Cardiac septum (tissue), 1 donor: ENCODE data around the gene MOSMO. TPM values are rescaled to one million over a fixed set of nuclear protein-coding genes. Genes with fewer than 3 reads are reported as not detected.

Source experiments
- DNase-seq: peaks from one replicate; pipeline ENCODE4 v3.0.0-alpha.2; 2020; ENCODE audit warnings: low spot score
- intact Hi-C: fragments of 100-400 bp; cut with DNase I; formaldehyde crosslinking; loops from one replicate; pipeline ENCODE4 v1.14.0; 2022
- long read RNA-seq: library from polyadenylated mRNA; unstranded; transcript quantifications from one replicate; pipeline ENCODE4 v2.0.0, GENCODE V29; 2021
- total RNA-seq: library from RNA; stranded (reverse); fragmentation: NEBNext Ultra II Directional; extraction: Animal tissue kit (Norgen Biotek cat#: 25700); gene quantifications from one replicate; pipeline ENCODE4 v1.2.1, GENCODE V29; 2021
- donor health status: DM: no; HTN: no; CAD: no.

MOSMO gene
- 11.9 TPM for total RNA-seq
- long read RNA-seq, full-length matches to known transcripts, result 2 of 6 reads
- long read RNA-seq, partial matches to known transcripts, result 0 of 6 reads
- long read RNA-seq, other reads (novel, unspliced or antisense), result 4 of 6 reads

DNA sequence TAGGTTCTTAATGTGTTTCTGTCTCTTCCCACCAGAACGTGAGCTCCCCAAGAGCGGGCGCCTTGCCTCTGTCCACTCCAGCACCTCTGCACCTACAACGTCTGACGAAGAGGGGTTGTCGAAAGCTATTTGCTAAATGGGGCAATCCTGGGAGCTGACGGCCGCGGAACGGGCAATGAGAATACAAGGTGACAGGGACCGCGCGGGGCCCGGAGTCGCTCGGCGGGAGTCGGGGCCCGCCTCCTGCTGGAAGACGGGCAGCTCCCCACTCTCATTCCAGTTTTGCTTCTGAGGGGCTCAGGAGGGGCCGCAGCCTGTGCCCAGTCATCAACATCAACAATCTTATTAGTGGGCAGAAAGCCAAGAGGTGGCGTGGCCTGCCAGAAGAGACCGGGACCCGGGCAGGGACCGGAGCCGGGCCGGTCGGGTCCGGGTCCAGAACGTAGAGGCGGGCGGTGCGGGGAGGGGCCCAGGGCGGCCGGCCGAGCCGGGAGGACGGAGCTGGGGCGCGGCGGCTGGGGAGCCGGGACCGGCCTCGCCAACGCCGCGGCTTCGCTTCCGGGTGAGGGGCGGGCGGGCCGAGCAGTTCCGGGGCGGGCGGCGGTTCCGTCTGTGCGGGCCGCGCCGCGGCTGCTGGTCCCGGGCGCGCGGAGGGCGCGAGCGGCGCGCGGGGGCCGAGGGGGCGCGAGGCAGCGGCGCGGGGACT lies at the start of gene MOSMO:
Gene MOSMO (plus strand): TSS at position 603 of the 706 bp plus-strand sequence. CDS start 191 bp downstream, outside the sequence.
- intact Hi-C loops, result loop anchor here (2.0 kb wide), 1 partner anchor 181 kb away; no protein-coding TSS in a partner anchor
- DNase-seq, result peak; percentile 87

- intact Hi-C loops, result no loop called here
- no peak for DNase-seq
Measured at GRCh38 chr16:21959050-21959449, 48.9 kb upstream of the MOSMO start.

DNA sequence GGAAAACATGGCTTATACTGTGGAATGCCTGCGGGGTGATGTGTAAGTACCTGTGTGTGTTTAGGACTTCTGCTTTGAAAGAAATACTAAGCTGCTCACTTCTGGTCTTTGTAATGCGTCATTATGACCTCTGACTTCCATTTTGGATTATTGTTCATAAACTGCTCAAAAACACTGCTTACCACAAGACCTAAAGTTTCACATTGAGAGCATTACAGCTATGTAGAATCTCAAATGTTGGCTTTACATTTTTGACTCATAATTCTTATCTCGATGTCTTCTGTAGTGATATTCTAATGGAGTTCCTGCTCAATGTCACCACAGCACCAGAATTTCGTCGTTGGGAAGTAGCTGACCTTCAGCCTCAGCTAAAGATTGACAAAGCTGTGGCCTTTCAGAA lies 45.4 kb upstream of the MOSMO start:
- intact Hi-C loops, result no loop called here
- DNase-seq, result no peak

- intact Hi-C loops, result no loop called here
Measured at GRCh38 chr16:21963887-21964286, 44.0 kb upstream of the MOSMO start.

DNA sequence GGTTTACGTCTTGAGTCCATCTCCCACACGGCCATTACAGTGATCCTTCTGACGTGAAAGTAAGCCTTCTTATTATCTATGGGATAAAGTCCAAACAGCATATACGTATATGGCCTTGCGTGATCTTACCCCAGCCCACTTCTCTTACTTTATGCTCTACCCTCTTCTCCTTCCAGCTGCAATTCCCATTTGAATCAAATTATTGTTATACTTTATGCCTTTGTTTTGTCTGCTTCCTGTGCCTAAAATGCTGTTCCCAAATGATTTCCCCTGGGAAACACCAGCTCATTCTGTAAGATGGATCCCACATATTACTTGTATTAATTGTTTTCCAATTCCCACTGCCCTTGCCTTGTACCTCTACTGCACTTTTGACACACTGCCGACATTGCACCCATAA lies 43.6 kb upstream of the MOSMO start:
- intact Hi-C loops, result no loop called here
- DNase-seq, result no peak

More at GRCh38 chr16:21963887-21964286, 44.0 kb upstream of the MOSMO start:
- DNase-seq, result no peak

GRCh38 chr16:21971856-21972255 lies 36.1 kb upstream of the MOSMO start:
- DNase-seq, result no peak
- intact Hi-C loops, result no loop called here

DNA sequence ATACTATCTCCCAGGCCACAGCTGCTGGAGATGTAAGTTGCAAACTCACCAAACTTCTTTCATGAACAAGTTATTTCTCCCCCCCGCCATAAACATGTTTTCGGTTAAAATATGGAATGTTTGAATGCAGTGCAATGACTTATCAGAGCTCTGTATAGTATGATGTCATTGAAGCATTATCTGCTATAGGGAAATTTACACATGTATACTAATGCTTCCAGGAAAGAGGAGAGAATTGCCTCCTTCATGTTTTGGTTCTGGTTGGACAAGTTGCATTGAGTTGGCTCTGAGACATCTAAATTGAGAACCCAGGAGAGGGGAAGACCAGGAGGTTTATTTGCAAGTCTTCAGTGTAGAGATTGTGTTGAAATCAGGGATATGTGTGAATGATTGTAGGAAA lies 34.0 kb upstream of the MOSMO start:
- intact Hi-C loops, result no loop called here
- DNase-seq, result no peak

GRCh38 chr16:21980032-21980431 lies 27.9 kb upstream of the MOSMO start:
- intact Hi-C loops, result no loop called here
- DNase-seq, result no peak

DNA sequence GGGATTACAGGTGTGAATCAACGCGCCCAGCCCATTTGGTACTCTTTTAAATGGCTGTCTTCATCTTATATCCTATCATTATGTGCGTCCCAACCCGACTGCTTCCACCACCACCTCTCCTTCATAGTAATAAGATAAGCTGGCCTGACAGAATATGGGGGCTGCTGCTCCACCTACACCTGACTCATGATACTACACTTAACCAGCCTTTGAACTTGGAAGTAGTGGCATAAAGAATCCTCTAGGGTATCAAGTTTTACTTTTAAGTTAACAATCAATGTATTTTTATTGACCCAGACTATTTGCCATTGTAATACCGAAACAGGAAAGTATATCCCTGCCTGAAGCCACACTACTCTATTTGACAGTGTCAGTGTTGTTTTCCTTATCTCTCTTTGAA lies 25.8 kb upstream of the MOSMO start:
- intact Hi-C loops, result no loop called here
- no peak for DNase-seq

DNA sequence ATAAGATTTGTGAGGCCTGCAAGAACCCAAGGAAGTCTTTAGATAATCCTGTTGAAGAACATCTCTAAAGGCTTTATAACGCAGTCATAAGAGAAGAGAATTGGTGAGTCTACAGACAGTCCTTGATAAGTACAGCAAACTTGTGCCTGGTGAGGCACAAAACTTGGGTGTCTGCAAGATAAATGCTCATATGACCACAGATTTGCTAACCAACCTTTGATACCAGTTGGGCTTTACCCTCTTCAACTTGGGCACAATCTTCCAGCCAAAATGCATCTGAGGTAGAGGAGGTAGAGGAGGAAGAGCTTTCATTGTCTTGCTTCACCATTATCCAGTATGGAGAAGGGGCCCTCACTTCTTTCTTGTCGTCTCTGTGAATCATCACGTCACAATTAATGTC lies 23.8 kb upstream of the MOSMO start:
- DNase-seq, result no peak
- intact Hi-C loops, result no loop called here

DNA sequence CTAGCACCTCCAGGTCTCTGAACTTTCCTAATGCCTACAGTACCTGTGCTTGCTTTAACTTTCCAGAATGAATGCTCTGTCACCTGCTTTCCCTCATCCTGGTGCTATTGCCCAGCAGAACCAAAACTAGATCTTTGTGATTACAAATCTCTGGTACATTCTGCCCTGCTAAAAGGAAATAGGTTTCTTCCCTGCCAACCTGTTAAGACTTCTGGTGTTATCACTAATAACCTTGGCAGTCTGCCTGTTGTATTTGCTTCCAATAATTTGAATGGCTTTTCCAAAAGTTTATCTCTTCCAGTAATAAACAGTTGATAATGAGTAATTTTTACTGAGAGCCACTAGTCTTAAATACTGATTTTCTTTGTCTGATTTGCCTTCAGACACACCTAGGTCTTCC lies 22.4 kb upstream of the MOSMO start:
- DNase-seq, result no peak
- intact Hi-C loops, result no loop called here

DNA sequence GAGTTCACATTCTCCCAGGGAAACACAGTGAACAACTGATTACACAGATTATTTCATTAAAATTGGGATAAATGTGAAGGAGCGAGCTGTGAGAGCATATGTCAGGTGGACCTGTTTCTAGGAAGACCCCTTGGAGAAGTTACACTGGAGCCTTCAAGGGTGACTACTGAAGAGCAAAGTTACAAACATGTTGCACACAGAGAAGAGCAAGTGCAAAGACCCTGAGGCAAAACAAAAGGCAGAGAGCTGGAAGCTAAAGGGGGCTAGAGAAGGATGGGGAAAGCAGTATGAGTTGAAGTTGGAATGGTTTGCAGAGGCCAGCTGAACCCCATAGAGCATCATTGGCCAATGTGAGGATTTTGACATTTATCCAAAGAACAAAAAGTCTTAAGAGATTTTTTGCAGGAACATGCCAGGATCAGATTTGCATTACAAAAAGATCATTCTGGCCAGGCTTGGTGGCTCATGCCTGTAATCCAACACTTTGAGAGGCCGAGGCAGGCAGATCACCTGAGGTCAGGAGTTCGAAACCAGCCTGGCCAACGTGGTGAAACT lies 21.1 kb upstream of the MOSMO start:
- intact Hi-C loops, result no loop called here
- no peak for DNase-seq

- intact Hi-C loops, result no loop called here
- no peak for DNase-seq
Measured at GRCh38 chr16:21987498-21987897, 20.4 kb upstream of the MOSMO start.

GRCh38 chr16:21989133-21989532 lies 18.8 kb upstream of the MOSMO start:
- intact Hi-C loops, result no loop called here
- no peak for DNase-seq

- intact Hi-C loops, result no loop called here
- no peak for DNase-seq
Measured at GRCh38 chr16:21989751-21990150, 18.2 kb upstream of the MOSMO start.

- intact Hi-C loops, result no loop called here
Measured at GRCh38 chr16:21990381-21990944, 17.4 kb upstream of the MOSMO start.

DNA sequence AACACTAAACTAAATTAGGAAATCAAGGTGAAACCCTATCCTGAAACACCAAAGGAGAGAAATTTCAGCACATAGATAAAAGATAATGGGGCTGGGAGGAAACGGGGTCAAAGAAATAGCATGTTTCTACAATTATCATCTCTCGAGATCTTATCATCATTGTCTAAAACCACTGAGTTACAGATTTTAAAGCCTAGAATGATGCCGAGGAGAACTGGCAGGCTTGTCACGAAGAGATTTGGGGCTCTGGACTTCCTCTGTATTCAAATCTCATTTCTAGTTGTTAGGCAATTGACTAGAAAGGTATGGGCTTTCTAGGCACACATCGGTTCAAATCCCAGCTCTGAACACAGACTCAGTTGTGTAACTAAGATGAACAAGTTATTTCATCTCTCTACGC lies 16.3 kb upstream of the MOSMO start:
- DNase-seq, result no peak
- intact Hi-C loops, result no loop called here

More at GRCh38 chr16:21990381-21990944, 17.4 kb upstream of the MOSMO start:
- DNase-seq, result no peak

DNA sequence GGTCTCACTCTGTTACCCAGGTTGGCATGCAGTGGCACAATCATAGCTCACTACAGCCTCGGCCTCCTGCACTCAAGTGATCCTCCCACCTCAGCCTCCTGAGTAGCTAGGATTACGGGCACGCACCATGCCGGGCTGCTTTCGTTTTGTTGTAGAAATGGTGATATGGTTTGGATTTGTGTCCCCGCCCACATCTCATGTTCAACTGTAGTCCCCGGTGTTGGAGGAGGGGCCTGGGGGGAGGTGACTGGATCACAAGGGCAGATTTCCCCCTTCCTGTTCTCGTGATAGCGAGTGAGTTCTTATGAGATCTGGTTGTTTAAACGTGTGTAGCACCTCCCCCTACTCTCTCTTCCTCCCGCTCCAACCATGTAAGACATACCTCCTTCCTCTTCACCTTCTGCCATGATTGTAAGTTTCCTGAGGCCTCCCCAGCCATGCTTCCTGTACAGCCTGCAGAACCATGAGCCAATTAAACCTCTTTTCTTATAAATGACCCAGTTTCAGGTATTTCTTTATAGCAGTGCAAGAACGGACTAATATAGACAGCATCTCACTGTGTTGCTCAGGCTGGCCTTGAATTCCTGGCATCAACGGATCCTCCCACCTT lies 12.9 kb upstream of the MOSMO start:
- intact Hi-C loops, result no loop called here
- DNase-seq, result no peak

DNA sequence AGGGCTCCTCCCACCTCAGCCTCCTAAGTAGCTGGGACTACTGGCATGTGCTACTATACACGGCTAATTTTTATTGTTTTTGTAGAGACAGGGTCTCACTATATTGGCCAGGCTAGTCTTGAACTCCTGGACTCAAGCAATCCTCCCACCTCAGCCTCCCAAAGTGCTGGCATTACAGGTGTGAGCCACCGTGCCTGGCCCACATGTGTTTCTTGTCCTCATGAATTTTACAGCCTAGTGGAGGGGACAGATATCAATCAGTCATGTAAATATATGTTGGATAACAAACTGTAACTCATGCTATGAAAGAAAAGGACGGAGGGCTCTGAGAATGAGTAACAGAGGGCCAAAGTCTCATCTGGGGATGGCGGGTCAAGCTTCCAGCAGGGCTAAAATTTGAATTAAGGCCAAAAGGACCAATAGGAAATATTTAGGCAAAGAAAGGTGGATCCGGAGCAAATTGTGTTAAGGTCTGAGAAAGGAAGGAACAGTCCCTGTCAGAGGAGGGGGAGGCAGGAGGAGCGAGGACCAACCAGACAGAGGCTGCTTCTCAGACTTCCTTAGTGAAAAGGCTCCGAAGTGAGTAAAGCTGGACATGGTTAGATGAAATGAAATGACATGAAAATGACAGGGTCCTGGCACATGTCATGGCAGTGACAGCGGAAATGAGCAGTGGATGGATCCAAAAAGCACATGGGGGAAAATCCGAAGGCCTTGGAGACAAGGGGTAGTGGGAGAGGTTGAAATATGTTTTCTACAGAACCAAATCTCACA lies 10.8 kb upstream of the MOSMO start:
- DNase-seq, result no peak

More for the DNA sequence above, 10.8 kb upstream of the MOSMO start:
- intact Hi-C loops, result no loop called here
